Prostate gland (tissue), 2 donors: ENCODE results near the gene SELENOK.

Experiments used
- POLR2AphosphoS5 ChIP-seq: sonication (generic); formaldehyde crosslinking; IDR thresholded peaks from one replicate; pipeline ENCODE4 v1.6.1; 2017; ENCODE audit warnings: antibody characterized with exemption
- TF ChIP-seq, protein P1 (sequence below), 4 experiments: fragments of 200-600 bp in 2 of 4; fragments of 450-650 bp in 2 of 4; sonication (generic) in 2 of 4; IDR thresholded peaks; 1 replicate in 3 of 4; 2 replicates in 1 of 4; pipeline ENCODE4 v1.5.1; 2016 to 2019; ENCODE audit warnings: antibody characterized with exemption in 4 of 4, mild to moderate bottlenecking in 2 of 4, moderate library complexity in 2 of 4

DNA sequence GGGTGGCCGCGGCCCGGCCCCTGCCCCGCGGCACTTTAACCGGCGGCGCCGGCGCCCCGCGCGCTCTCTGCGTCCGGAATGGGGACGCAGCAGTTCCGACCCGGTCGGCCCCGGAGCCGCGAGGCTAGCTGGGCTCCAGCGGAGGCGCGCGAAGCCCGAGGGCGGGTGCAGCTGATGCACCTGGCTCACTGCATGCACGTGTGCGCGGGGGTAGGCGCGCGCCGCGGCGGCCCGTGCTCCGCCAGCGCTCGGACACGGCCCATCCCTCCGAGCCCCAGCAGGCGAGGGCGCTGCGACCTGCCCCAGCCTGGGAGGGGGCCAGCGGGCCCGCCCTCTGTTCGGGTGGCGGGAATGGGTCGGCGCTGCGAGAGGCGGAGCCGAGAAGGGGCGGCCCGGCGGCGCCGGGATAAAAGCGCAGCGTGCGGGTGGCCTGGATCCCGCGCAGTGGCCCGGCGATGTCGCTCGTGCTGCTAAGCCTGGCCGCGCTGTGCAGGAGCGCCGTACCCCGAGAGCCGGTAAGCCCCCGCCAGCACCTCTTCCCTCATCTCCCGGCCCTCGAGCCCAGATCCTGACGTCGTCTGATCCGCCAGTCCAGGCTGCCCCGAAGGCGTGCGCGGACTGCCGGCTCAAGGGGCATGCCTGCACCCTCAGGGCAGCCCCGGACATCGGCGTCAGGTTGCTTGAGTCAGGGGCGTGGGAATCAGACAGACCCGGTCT lies 45.4 kb downstream of the SELENOK start, which contains the start of the genes CHDH and IL17RB:
- TF ChIP-seq, protein P1, sequence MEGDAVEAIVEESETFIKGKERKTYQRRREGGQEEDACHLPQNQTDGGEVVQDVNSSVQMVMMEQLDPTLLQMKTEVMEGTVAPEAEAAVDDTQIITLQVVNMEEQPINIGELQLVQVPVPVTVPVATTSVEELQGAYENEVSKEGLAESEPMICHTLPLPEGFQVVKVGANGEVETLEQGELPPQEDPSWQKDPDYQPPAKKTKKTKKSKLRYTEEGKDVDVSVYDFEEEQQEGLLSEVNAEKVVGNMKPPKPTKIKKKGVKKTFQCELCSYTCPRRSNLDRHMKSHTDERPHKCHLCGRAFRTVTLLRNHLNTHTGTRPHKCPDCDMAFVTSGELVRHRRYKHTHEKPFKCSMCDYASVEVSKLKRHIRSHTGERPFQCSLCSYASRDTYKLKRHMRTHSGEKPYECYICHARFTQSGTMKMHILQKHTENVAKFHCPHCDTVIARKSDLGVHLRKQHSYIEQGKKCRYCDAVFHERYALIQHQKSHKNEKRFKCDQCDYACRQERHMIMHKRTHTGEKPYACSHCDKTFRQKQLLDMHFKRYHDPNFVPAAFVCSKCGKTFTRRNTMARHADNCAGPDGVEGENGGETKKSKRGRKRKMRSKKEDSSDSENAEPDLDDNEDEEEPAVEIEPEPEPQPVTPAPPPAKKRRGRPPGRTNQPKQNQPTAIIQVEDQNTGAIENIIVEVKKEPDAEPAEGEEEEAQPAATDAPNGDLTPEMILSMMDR (IDR thresholded peaks at IDR 0.05), result peak in 1 of 4 experiments; percentile 36
- TF ChIP-seq POLR2AphosphoS5, result peak; percentile 80
